Bronchial epithelial cell (primary cell): ENCODE data around the gene SPTBN4. TPM values are rescaled to one million over a fixed set of nuclear protein-coding genes. Genes with fewer than 3 reads are reported as not detected.
A peak's percentile ranks its signal among the peaks of the same experiment; 100 is the strongest.

Experiments used
- DNase-seq: peaks from one replicate; pipeline ENCODE4 v3.0.0-alpha.2; 2010; ENCODE audit warnings: low read depth
- FAIRE-seq: peaks from 2 replicates; lab custom pipeline; 2011; peaks lifted over from hg19 to GRCh38; lab: Jason Lieb, UNC
- H3K27me3 ChIP-seq: 2 replicates; pipeline ENCODE4 v1.5.1; 2011; ENCODE audit warnings: low read length; ENCODE audit not compliant: control insufficient read depth, insufficient read depth
- H3K36me3 ChIP-seq: 2 replicates; pipeline ENCODE4 v1.5.1; 2011; ENCODE audit warnings: low read length; ENCODE audit not compliant: control insufficient read depth, insufficient read depth
- H3K4me3 ChIP-seq: 2 replicates; pipeline ENCODE4 v1.5.1; 2011; ENCODE audit warnings: mild to moderate bottlenecking, low read depth, low read length, control low read depth
- CTCF ChIP-seq: IDR thresholded peaks from 2 replicates; pipeline ENCODE4 v1.5.1; 2011; ENCODE audit warnings: mild to moderate bottlenecking, moderate library complexity, low read length, control low read depth, inconsistent platforms; ENCODE audit not compliant: insufficient read depth, severe bottlenecking
- total RNA-seq: library from RNA; depleted of rRNA; stranded (reverse); fragments of >200 nt; gene quantifications from 2 replicates; pipeline ENCODE4 v1.2.1, GENCODE V29; 2014

The SPTBN4 gene
- total RNA-seq, 1 donor from 2014 or later = 0.53 TPM

- FAIRE-seq (no peak), DNase-seq (no peak)
- H3K36me3 ChIP-seq = peaks cover 13% of the 10 kb centered on the region
- H3K4me3 ChIP-seq = no peak overlapping the region
- no peak for TF ChIP-seq CTCF
- no peaks in the 10 kb centered on the region for H3K27me3 ChIP-seq
Measured at GRCh38 chr19:40441719-40442253, 25.0 kb upstream of the SPTBN4 start.

GRCh38 chr19:40442328-40443130, 24.3 kb upstream of the SPTBN4 start:
- peak overlapping the region; percentile 78 for H3K4me3 ChIP-seq
- DNase-seq (no peak), FAIRE-seq (no peak)
- peaks cover 13% of the 10 kb centered on the region for H3K36me3 ChIP-seq
- no peak for TF ChIP-seq CTCF
- H3K27me3 ChIP-seq = no peaks in the 10 kb centered on the region

GRCh38 chr19:40443131-40443999, 23.4 kb upstream of the SPTBN4 start:
- Histone ChIP-seq H3K36me3 (peaks cover 19% of the 10 kb centered on the region), H3K4me3 (peak overlapping the region; percentile 78), H3K27me3 (no peaks in the 10 kb centered on the region)
- no peak for TF ChIP-seq CTCF
- peak; percentile 96 for DNase-seq
- no peak for FAIRE-seq

GRCh38 chr19:40444000-40444824, 22.6 kb upstream of the SPTBN4 start, which contains the start of gene SERTAD3:
SERTAD3 (minus strand) TSS chr19:40444335; CDS start chr19:40442080, 2,255 bp downstream.
- TF ChIP-seq CTCF = no peak
- Histone ChIP-seq H3K27me3 (no peaks in the 10 kb centered on the region), H3K4me3 (peak within 1 kb of the TSS; percentile 78), H3K36me3 (peaks cover 19% of the 10 kb centered on the region)
- FAIRE-seq = no peak
- peak; percentile 78 for DNase-seq

GRCh38 chr19:40444825-40445312, 21.9 kb upstream of the SPTBN4 start:
- Histone ChIP-seq H3K27me3 (no peaks in the 10 kb centered on the region), H3K36me3 (peaks cover 20% of the 10 kb centered on the region), H3K4me3 (peak overlapping the region; percentile 78)
- DNase-seq (no peak), FAIRE-seq (no peak)
- TF ChIP-seq CTCF = no peak
